Peyer's patch (tissue), 4 donors: ENCODE data around the gene FAM25G. TPM values are rescaled to one million over a fixed set of nuclear protein-coding genes. Genes with fewer than 3 reads are reported as not detected.
"Not testable (repeated sequence)": the region's sequence is repeated elsewhere in the genome, so short reads cannot be mapped to it uniquely, and the experiment has no call there.

Experiments
- DNase-seq, 3 donors: peaks; one replicate each; pipeline ENCODE4 v3.0.0-alpha.2; 2017 to 2019
- H3K27ac ChIP-seq, 4 donors: fragments of 200-600 bp; sonication (generic); one replicate each; pipeline ENCODE4 v1.5.1; 2016 to 2019
- H3K27me3 ChIP-seq, 2 donors: fragments of 200-600 bp; sonication (generic); one replicate each; pipeline ENCODE4 v1.5.1; 2019
- H3K36me3 ChIP-seq, 3 donors: fragments of 200-600 bp; sonication (generic); one replicate each; pipeline ENCODE4 v1.5.1; 2016 to 2019
- H3K4me1 ChIP-seq, 4 donors: fragments of 200-600 bp; sonication (generic); one replicate each; pipeline ENCODE4 v1.5.1; 2016 to 2019
- H3K4me3 ChIP-seq, 4 donors: fragments of 200-600 bp; sonication (generic); 1 replicate in 3 of 4; 2 replicates in 1 of 4; pipeline ENCODE4 v1.5.1; 2016 to 2019; ENCODE audit warnings: mild to moderate bottlenecking in 1 of 4
- H3K9me3 ChIP-seq, 4 donors: fragments of 200-600 bp; sonication (generic); one replicate each; pipeline ENCODE4 v1.5.1; 2016 to 2019; ENCODE audit warnings: mild to moderate bottlenecking in 1 of 4
- POLR2A ChIP-seq, 2 donors: fragments of 450-650 bp; IDR thresholded peaks; one replicate each; pipeline ENCODE4 v1.5.1; 2017; ENCODE audit warnings: antibody characterized with exemption in 2 of 2, mild to moderate bottlenecking in 2 of 2, moderate library complexity in 2 of 2
- total RNA-seq, 4 donors: library from RNA; depleted of rRNA; stranded (reverse); fragments of >200 nt; gene quantifications; one replicate each; pipeline ENCODE4 v1.1.0, GENCODE V29; 2016
- TF ChIP-seq, protein P1 (sequence below), 6 experiments: fragments of 450-650 bp in 4 of 6; fragments of 200-600 bp in 2 of 6; sonication (generic) in 1 of 6; IDR thresholded peaks; one replicate each; pipeline ENCODE4 v1.5.1; 2017 to 2019; ENCODE audit warnings: antibody characterized with exemption in 6 of 6, mild to moderate bottlenecking in 3 of 6, moderate library complexity in 1 of 6

The FAM25G gene
- total RNA-seq, 4 donors from 2014 or later, result not detected

DNA sequence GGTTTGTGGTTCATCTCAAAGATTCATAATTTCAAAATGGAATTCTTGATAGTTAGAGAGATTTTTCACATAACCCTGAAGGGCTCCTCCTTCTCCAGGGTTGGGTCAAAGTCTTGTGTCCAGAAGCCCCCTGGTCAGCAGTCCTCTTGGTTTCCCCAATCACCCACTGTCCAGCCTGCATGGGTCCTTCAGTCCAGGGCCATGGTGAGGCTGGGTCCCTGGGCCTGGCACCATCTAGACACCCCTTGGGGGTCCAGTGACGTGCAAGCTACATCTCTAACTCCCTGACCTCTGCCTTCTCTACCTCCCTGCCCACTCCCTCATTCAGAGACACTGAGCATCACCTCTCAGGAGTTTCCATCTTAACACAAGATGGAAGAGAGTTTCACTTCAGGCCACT lies 33.7 kb downstream of the FAM25G start:
- Histone ChIP-seq H3K27ac (no peak overlapping the region), H3K9me3 (no peaks in the 10 kb centered on the region), H3K27me3 (no peaks in the 10 kb centered on the region), H3K4me1 (no peaks in the 10 kb centered on the region), H3K36me3 (no peaks in the 10 kb centered on the region), H3K4me3 (no peak overlapping the region)
- TF ChIP-seq POLR2A (IDR thresholded peaks at IDR 0.05), result no peak
- TF ChIP-seq, protein P1, sequence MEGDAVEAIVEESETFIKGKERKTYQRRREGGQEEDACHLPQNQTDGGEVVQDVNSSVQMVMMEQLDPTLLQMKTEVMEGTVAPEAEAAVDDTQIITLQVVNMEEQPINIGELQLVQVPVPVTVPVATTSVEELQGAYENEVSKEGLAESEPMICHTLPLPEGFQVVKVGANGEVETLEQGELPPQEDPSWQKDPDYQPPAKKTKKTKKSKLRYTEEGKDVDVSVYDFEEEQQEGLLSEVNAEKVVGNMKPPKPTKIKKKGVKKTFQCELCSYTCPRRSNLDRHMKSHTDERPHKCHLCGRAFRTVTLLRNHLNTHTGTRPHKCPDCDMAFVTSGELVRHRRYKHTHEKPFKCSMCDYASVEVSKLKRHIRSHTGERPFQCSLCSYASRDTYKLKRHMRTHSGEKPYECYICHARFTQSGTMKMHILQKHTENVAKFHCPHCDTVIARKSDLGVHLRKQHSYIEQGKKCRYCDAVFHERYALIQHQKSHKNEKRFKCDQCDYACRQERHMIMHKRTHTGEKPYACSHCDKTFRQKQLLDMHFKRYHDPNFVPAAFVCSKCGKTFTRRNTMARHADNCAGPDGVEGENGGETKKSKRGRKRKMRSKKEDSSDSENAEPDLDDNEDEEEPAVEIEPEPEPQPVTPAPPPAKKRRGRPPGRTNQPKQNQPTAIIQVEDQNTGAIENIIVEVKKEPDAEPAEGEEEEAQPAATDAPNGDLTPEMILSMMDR (IDR thresholded peaks at IDR 0.05), result no peak
- DNase-seq, result no peak

DNA sequence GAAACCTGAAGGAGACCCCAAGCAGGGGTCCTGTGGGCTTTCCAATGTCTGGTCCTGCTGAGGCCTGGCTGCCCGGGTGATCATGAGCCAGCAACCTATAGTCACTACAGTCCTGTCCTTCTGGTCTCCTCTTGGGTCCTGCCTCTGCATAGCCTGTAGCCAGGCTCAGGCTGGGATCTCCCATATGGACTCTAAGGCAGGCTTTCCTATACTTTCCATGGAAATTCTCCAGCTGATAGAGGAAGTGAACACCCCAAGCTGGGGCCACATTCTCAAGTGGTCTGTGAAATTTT lies 34.0 kb downstream of the FAM25G start:
- Histone ChIP-seq H3K4me1 (no peaks in the 10 kb centered on the region), H3K9me3 (no peaks in the 10 kb centered on the region), H3K4me3 (no peak overlapping the region), H3K27ac (no peak overlapping the region), H3K27me3 (no peaks in the 10 kb centered on the region), H3K36me3 (no peaks in the 10 kb centered on the region)
- DNase-seq, result no peak
- no peak for TF ChIP-seq POLR2A (IDR thresholded peaks at IDR 0.05)
- TF ChIP-seq, protein P1 (IDR thresholded peaks at IDR 0.05), result no peak

DNA sequence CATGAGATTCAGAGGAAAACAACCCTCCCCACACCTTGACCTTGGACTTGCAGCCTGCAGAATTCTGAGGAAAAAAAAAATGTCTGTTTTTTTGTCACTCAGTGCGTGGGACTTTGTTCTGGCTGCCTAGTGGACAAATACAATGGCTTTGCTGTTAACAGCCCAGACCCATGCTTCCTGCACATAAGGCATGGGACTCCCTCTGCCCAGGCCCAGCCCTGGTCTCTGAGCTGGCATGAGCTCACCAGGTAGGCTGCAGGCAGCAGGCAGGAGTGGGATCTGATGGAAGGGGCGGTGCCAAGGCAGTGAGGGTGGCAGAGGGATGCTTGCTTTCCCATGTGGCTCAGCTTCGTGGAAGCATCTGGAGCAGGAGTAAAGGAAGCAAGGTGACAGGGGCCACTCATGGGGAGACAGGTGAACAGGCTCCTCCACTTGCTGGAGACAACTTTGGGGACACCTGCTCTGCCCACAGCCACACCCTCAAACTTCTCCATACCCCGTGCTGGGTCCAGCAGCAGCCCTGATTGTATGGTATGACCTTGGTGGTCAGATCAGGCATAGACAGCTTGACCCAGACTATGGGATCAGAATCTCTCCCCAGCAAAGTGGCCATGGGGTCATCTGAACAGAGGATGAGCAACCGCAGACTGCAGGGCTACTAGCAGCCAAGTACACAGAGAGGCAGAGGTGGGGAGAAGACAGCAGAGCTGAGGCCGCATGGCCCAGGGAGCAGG lies 34.5 kb downstream of the FAM25G start:
- H3K9me3 ChIP-seq, result no peaks in the 10 kb centered on the region
- DNase-seq, result peak in 1 of 3 donors; percentile 49
- no peaks in the 10 kb centered on the region for H3K27me3 ChIP-seq
- no peaks in the 10 kb centered on the region for H3K4me1 ChIP-seq
- TF ChIP-seq, protein P1 (IDR thresholded peaks at IDR 0.05), result no peak
- TF ChIP-seq POLR2A (IDR thresholded peaks at IDR 0.05), result no peak
- no peak overlapping the region for H3K27ac ChIP-seq
- no peak overlapping the region for H3K4me3 ChIP-seq
- no peaks in the 10 kb centered on the region for H3K36me3 ChIP-seq

DNA sequence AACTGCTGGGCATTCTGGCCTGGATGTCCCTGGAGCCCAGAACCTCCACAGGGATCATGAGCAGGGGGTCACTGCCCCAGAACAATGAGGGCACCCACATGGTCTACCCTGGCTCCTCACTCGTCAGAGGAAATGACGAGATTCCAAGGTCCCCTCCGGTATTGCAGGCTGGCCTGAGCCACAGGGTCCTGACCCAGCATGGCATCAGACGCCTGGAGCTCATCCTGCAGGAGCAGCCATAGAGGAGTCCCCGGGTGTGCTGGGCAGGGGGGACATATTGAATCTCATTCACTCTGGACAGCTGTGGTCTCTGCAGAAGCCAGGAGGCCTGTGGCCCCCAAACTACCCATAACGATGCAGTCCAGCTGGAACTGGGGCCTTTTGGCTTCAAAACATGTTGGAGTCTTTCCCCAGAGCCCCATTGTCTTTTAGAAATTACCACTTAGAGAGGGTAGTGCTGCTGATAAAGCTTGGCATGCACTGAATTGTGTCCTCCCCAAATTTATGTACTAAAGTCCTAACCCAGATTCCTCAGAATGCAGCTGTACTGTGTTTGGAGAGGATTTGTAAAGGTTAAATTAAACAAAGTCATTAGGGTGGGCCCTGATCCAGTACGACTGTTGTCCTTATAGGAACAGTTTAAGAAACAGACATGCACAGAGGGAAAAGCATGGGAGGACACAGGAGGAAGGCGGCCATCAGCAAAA lies 35.3 kb downstream of the FAM25G start:
- Histone ChIP-seq H3K4me1 (no peaks in the 10 kb centered on the region), H3K9me3 (no peaks in the 10 kb centered on the region), H3K27ac (no peak overlapping the region), H3K27me3 (no peaks in the 10 kb centered on the region), H3K36me3 (no peaks in the 10 kb centered on the region), H3K4me3 (no peak overlapping the region)
- DNase-seq, result peak in 1 of 3 donors; percentile 25
- no peak for TF ChIP-seq POLR2A (IDR thresholded peaks at IDR 0.05)
- TF ChIP-seq, protein P1 (IDR thresholded peaks at IDR 0.05), result no peak

DNA sequence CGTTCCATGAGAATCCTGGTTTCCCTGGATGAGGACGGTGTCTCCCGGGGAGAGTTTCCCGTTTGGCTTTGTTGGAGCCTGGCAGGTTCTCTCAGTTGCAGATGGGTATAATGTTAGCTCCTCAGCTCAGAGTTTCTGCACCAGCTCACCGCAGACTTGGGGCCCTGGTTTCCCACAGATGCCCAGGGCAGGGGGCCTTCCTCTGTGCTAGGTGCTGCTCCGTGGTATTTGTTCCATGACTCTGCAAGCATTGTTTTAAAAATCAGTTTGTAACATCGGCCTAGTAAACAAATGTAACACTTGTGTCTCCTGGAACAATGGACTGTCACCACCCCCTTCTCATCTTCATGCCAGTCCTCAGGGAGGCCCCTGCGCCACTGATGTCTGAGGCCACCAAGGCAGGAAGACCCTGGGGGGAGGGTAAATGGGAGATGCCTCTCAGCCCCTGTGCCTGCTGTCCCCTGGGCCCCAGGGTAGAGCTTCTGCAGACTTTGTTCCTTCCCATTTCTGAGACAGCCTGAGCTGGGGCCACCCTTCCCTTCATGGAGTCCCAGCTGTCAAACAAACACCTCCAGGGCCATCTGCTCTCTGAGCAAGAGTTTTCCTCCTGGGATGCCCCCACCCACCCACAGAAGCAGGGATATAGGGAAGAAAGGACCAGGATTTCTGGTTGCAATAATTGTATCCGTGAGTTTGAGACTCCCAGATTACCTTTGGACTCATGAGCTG lies 36.0 kb downstream of the FAM25G start:
- not testable (repeated sequence) for H3K4me1 ChIP-seq, H3K27ac ChIP-seq, H3K9me3 ChIP-seq, H3K27me3 ChIP-seq, H3K4me3 ChIP-seq, H3K36me3 ChIP-seq
- DNase-seq, result peak in 1 of 3 donors; percentile 25

DNA sequence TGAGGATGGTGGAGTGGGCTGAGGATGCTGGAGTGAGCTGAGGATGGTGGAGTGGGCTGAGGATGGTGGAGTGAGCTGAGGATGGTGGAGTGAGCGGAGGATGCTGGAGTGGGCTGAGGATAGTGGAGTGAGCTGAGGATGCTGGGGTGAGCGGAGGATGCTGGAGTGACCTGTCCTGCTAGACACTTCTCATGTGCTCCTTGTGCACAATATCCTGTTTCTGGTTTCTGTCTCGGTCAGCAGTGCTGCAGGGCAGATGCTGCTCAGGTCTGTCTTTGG lies 36.8 kb downstream of the FAM25G start:
- TF ChIP-seq POLR2A (IDR thresholded peaks at IDR 0.05), result no peak
- TF ChIP-seq, protein P1 (IDR thresholded peaks at IDR 0.05), result no peak
- Histone ChIP-seq H3K9me3 (no peaks in the 10 kb centered on the region), H3K27me3 (no peaks in the 10 kb centered on the region), H3K4me1 (no peaks in the 10 kb centered on the region), H3K27ac (no peak overlapping the region), H3K4me3 (no peak overlapping the region), H3K36me3 (no peaks in the 10 kb centered on the region)
- no peak for DNase-seq
